Testis (tissue), 2 donors: ENCODE data around the gene PRELID1.

Source experiments
- POLR2A ChIP-seq: fragments of 450-650 bp; IDR thresholded peaks from one replicate; pipeline ENCODE4 v1.6.1; 2017; ENCODE audit warnings: antibody characterized with exemption, mild to moderate bottlenecking, moderate library complexity
- TF ChIP-seq, protein P1 (sequence below), 3 experiments: fragments of 450-650 bp in 2 of 3; fragments of 200-600 bp in 1 of 3; sonication (generic) in 1 of 3; IDR thresholded peaks; one replicate each; pipeline ENCODE4 v1.5.1; 2016 to 2019; ENCODE audit warnings: antibody characterized with exemption in 3 of 3, mild to moderate bottlenecking in 2 of 3, moderate library complexity in 1 of 3

DNA sequence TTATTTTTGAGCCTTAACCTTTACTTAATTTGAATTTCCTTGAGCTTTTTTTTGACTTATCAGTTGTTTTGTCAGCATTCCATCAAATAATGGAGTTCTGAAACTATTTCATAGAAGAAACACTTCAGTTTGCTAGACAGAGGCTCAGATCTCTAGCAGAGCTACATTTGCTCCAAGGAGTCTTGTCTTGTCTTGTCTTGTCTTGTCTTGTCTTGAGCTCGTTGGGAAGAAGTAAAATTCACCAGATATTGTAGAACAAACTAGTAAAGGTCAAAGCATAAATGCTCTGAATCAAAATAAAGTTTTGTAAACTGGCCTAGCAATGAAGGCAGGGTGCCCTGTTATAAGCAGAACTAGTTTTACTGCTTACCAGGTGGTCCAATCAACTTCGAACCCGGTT is 33.6 kb upstream of the PRELID1 start:
- TF ChIP-seq, protein P1, sequence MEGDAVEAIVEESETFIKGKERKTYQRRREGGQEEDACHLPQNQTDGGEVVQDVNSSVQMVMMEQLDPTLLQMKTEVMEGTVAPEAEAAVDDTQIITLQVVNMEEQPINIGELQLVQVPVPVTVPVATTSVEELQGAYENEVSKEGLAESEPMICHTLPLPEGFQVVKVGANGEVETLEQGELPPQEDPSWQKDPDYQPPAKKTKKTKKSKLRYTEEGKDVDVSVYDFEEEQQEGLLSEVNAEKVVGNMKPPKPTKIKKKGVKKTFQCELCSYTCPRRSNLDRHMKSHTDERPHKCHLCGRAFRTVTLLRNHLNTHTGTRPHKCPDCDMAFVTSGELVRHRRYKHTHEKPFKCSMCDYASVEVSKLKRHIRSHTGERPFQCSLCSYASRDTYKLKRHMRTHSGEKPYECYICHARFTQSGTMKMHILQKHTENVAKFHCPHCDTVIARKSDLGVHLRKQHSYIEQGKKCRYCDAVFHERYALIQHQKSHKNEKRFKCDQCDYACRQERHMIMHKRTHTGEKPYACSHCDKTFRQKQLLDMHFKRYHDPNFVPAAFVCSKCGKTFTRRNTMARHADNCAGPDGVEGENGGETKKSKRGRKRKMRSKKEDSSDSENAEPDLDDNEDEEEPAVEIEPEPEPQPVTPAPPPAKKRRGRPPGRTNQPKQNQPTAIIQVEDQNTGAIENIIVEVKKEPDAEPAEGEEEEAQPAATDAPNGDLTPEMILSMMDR (IDR thresholded peaks at IDR 0.05): no peak
- TF ChIP-seq POLR2A: no peak
